Measurements from ENCODE around the gene ITCH. TPM values are rescaled to one million over a fixed set of nuclear protein-coding genes. Genes with fewer than 3 reads are reported as not detected.
"Not testable (repeated sequence)": the region's sequence is repeated elsewhere in the genome, so short reads cannot be mapped to it uniquely, and the experiment has no call there.

Gene ITCH
- total RNA-seq, 1 donor from 2014 or later = 66.3 TPM

GRCh38 chr20:34397096-34397495 is 34.0 kb downstream of the ITCH start:
- Mint-ChIP-seq H3K4me3 (no peak overlapping the region), H3K27me3 (no peaks in the 10 kb centered on the region)

GRCh38 chr20:34400776-34401175 is 37.7 kb downstream of the ITCH start:
- not testable (repeated sequence) for H3K9me3 Mint-ChIP-seq

More at GRCh38 chr20:34397096-34397495, 34.0 kb downstream of the ITCH start:
- no peaks in the 10 kb centered on the region for H3K9me3 Mint-ChIP-seq
- no peak overlapping the region for H3K27ac Mint-ChIP-seq
- ChIA-PET POLR2A (no interaction called here), CTCF (no interaction called here)
- H3K4me1 Mint-ChIP-seq = peaks cover 13% of the 10 kb centered on the region
- intact Hi-C loops (cut with micrococcal nuclease) = no loop called here
- DNase-seq (no peak), ATAC-seq (ENCODE audit: low read depth) (no peak)
- H3K36me3 Mint-ChIP-seq (ENCODE audit: low read depth) = peaks cover 61% of the 10 kb centered on the region
- no peak for TF ChIP-seq CTCF (IDR thresholded peaks at IDR 0.05)

GRCh38 chr20:34401741-34402455 is 38.8 kb downstream of the ITCH start:
- H3K4me3 Mint-ChIP-seq = no peak overlapping the region
- no peak overlapping the region for H3K27ac Mint-ChIP-seq
- H3K27me3 Mint-ChIP-seq = no peaks in the 10 kb centered on the region
- no peaks in the 10 kb centered on the region for H3K9me3 Mint-ChIP-seq
- peaks cover 37% of the 10 kb centered on the region for H3K36me3 Mint-ChIP-seq (ENCODE audit: low read depth)
- POLR2A ChIA-PET = interaction anchor here (0.5 to 1.2 kb wide), 2 partner anchors 23 to 39 kb away, joined by 3 to 4 read pairs; partner anchors contain the start of gene ITCH
- DNase-seq = no peak
- no peak for TF ChIP-seq CTCF (IDR thresholded peaks at IDR 0.05)
- CTCF ChIA-PET = no interaction called here
- no peak for ATAC-seq (ENCODE audit: low read depth)
- intact Hi-C loops (cut with micrococcal nuclease) = no loop called here
- H3K4me1 Mint-ChIP-seq = peaks cover 50% of the 10 kb centered on the region

More at GRCh38 chr20:34400776-34401175, 37.7 kb downstream of the ITCH start:
- CTCF ChIA-PET; H3K27me3 Mint-ChIP-seq; H3K4me3 Mint-ChIP-seq; H3K27ac Mint-ChIP-seq; intact Hi-C loops (cut with micrococcal nuclease); POLR2A ChIA-PET; DNase-seq; ATAC-seq (ENCODE audit: low read depth): not testable (repeated sequence)
- Mint-ChIP-seq H3K36me3 (ENCODE audit: low read depth) (peaks cover 44% of the 10 kb centered on the region), H3K4me1 (peaks cover 44% of the 10 kb centered on the region)

- no peaks in the 10 kb centered on the region for H3K27me3 Mint-ChIP-seq
- H3K4me3 Mint-ChIP-seq = no peak overlapping the region
- no peak for DNase-seq
- H3K4me1 Mint-ChIP-seq = peaks cover 51% of the 10 kb centered on the region
- H3K27ac Mint-ChIP-seq = no peak overlapping the region
- POLR2A ChIA-PET = interaction anchor here (0.5 to 1.2 kb wide), 2 partner anchors 24 to 39 kb away, joined by 3 to 4 read pairs; partner anchors contain the start of gene ITCH
- no peaks in the 10 kb centered on the region for H3K9me3 Mint-ChIP-seq
- no peak for TF ChIP-seq CTCF (IDR thresholded peaks at IDR 0.05)
- intact Hi-C loops (cut with micrococcal nuclease) = no loop called here
- peaks cover 34% of the 10 kb centered on the region for H3K36me3 Mint-ChIP-seq (ENCODE audit: low read depth)
- no peak for ATAC-seq (ENCODE audit: low read depth)
- CTCF ChIA-PET = no interaction called here
Measured at GRCh38 chr20:34402461-34402860, 39.4 kb downstream of the ITCH start.

- CTCF ChIA-PET = no interaction called here
- Mint-ChIP-seq H3K27me3 (no peaks in the 10 kb centered on the region), H3K9me3 (no peaks in the 10 kb centered on the region), H3K27ac (peak overlapping the region; percentile 68), H3K4me1 (peaks cover 53% of the 10 kb centered on the region), H3K36me3 (ENCODE audit: low read depth) (peaks cover 39% of the 10 kb centered on the region), H3K4me3 (peak overlapping the region; percentile 24)
- no peak for ATAC-seq (ENCODE audit: low read depth)
- no peak for TF ChIP-seq CTCF (IDR thresholded peaks at IDR 0.05)
- POLR2A ChIA-PET = interaction anchor here (0.6 to 1.2 kb wide), 2 partner anchors 40 to 1315 kb away, joined by 4 read pairs; partner anchors contain the start of gene ITCH
- no peak for DNase-seq
- intact Hi-C loops (cut with micrococcal nuclease) = no loop called here
Measured at GRCh38 chr20:34403063-34403827, 40.2 kb downstream of the ITCH start.
